AG09319 (cell line): ENCODE results near the gene SRGAP3.

Source experiments
- DNase-seq: peaks from one replicate; pipeline ENCODE4 v3.0.0-alpha.2; 2010; ENCODE audit warnings: low read depth; ENCODE audit errors: extremely low read depth
- TF ChIP-seq, protein P1 (sequence below): IDR thresholded peaks from 2 replicates; pipeline ENCODE4 v1.5.1; 2011; ENCODE audit warnings: low read depth, mild to moderate bottlenecking, inconsistent platforms, low read length, moderate library complexity

The SRGAP3 gene

DNA sequence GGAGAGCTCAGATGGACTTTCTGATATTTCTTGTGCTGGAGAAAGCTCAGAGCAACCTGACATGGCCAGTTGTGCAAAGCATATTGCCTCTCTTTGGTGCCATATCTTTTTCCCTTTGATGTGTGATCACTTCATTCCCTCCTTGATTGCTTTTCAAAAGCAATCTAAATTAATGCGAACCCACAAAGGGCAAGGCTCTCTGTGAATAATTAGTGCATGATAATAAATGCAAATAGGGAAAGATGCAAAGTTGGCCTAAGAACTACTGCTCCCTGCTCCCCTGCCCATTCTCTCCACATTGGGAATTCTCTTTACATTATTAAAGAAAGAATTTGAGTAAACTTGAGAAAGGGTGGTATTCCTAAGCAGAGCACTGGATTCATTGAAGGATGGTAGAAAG is 60.9 kb downstream of the SRGAP3 start:
- DNase-seq = no peak
- TF ChIP-seq, protein P1, sequence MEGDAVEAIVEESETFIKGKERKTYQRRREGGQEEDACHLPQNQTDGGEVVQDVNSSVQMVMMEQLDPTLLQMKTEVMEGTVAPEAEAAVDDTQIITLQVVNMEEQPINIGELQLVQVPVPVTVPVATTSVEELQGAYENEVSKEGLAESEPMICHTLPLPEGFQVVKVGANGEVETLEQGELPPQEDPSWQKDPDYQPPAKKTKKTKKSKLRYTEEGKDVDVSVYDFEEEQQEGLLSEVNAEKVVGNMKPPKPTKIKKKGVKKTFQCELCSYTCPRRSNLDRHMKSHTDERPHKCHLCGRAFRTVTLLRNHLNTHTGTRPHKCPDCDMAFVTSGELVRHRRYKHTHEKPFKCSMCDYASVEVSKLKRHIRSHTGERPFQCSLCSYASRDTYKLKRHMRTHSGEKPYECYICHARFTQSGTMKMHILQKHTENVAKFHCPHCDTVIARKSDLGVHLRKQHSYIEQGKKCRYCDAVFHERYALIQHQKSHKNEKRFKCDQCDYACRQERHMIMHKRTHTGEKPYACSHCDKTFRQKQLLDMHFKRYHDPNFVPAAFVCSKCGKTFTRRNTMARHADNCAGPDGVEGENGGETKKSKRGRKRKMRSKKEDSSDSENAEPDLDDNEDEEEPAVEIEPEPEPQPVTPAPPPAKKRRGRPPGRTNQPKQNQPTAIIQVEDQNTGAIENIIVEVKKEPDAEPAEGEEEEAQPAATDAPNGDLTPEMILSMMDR = no peak

DNA sequence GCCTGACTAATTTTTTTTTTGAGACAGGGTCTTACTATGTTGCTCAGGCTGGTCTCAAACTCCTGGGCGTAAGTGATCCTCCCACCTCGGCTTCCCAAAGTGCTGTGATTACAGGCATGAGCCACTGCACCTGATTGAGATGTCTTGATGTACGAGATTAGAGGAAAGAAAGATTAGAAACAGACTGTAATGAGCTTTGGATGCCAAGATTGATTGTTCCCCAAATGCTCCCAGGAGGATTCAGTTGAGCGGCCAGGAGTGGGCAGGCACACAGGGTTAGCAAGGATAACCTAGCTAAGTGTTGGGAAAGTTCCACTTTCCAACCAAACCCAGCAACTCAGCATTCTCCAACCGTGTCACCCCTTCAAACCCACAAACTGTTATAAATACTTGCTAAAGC is 63.7 kb downstream of the SRGAP3 start:
- no peak for DNase-seq
- TF ChIP-seq, protein P1 = no peak

DNA sequence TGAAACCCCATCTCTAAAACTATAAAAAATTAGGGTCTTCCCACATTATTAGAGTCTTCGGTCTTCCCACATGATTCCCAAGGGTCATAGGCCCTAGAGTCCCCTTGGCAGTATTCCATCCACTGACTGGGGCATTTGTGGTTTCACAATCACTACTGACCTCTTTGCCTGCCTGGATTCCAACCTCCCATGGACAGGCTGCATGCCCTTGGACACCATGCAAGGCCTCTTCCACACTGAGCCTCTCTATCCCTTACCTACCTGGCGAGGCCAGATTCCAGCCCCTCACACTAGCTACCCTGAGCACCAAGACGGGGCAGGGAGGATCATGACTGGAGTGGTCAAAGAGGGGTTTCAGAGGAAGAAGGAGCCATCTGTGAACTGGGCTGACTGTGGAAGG is 64.4 kb downstream of the SRGAP3 start:
- no peak for DNase-seq
- TF ChIP-seq, protein P1 = no peak

GRCh38 chr3:9184461-9184835 is 65.0 kb downstream of the SRGAP3 start:
- DNase-seq = no peak
- TF ChIP-seq, protein P1 = no peak

GRCh38 chr3:9183811-9184460 is 65.5 kb downstream of the SRGAP3 start:
- TF ChIP-seq, protein P1 = no peak
- no peak for DNase-seq

DNA sequence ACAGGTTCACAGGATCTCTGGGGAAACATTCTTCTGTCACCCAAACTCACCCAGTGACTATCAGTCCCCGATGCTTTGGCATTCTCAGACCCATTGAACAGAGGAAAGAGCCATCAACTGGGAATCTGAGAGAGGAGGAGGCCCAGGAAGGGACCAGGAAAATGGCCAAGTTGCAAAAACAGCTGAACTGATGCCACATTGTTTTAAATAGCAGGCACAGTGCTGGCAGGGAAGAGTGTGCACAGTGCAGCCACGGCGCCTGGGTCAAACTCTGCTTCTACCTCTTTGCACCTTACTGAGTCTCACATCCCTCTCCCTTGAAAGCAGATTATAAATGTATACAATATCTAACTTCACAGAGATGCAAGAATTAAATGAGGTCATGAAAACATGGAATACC is 66.4 kb downstream of the SRGAP3 start:
- TF ChIP-seq, protein P1 = no peak

GRCh38 chr3:9180764-9181117 is 68.7 kb downstream of the SRGAP3 start:
- TF ChIP-seq, protein P1 = no peak
- DNase-seq = no peak

More for the DNA sequence above, 66.4 kb downstream of the SRGAP3 start:
- no peak for DNase-seq
